ENCODE results near the gene SPATA9.

DNA sequence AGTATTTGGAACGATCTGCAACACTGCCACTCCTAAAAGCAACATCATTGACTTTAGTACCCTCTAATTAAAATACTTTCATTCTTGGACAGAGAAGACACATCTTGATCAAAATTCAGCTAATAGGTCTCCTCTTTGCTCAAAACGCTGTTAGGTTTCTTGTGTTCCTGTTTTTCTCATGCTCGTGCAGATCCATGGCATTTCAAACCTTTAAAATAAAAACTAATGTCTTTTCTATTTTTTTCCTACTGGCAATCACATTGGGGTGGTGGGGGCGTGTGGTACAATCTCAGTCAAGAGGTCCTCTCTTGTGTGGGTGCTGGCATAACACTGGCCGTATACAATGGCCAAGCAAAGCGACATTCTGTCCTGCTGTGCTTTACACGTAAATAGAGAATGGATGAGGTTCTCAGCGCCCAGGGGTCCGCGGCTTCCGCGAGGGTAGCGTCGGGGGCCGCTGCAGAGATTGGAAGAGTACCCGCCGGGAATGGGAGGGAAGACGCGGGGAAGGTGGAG, 63.2 kb downstream of the SPATA9 start:
- TF ChIP-seq EGR1 (IDR thresholded peaks at IDR 0.05; ENCODE audit: borderline replicate concordance, low read depth, low read length): no peak
- TF ChIP-seq, protein P1, sequence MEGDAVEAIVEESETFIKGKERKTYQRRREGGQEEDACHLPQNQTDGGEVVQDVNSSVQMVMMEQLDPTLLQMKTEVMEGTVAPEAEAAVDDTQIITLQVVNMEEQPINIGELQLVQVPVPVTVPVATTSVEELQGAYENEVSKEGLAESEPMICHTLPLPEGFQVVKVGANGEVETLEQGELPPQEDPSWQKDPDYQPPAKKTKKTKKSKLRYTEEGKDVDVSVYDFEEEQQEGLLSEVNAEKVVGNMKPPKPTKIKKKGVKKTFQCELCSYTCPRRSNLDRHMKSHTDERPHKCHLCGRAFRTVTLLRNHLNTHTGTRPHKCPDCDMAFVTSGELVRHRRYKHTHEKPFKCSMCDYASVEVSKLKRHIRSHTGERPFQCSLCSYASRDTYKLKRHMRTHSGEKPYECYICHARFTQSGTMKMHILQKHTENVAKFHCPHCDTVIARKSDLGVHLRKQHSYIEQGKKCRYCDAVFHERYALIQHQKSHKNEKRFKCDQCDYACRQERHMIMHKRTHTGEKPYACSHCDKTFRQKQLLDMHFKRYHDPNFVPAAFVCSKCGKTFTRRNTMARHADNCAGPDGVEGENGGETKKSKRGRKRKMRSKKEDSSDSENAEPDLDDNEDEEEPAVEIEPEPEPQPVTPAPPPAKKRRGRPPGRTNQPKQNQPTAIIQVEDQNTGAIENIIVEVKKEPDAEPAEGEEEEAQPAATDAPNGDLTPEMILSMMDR (IDR thresholded peaks at IDR 0.05; ENCODE audit: control extremely low read depth in 1 of 3, insufficient read depth in 1 of 3, low read depth in 1 of 3, low read length in 3 of 3): no peak
- no peak for TF ChIP-seq MAX (IDR thresholded peaks at IDR 0.05)
- no peak for TF ChIP-seq POLR2A (IDR thresholded peaks at IDR 0.05; ENCODE audit: control extremely low read depth in 1 of 2, low read depth in 2 of 2, low read length in 2 of 2)
- no peak for TF ChIP-seq SP2 (IDR thresholded peaks at IDR 0.05; ENCODE audit: low read length)
- TF ChIP-seq RNF2 (IDR thresholded peaks at IDR 0.05; ENCODE audit: borderline replicate concordance, low read depth, low read length, missing control alignments, poor library complexity, severe bottlenecking): no peak
